Choroid plexus epithelial cell (primary cell): ENCODE results near the gene SNED1.

Source experiments
- DNase-seq: peaks from one replicate; pipeline ENCODE4 v3.0.0-alpha.2; 2010; ENCODE audit warnings: low read depth
- H3K4me3 ChIP-seq: 2 replicates; pipeline ENCODE4 v1.5.1; 2011; ENCODE audit warnings: low read depth, mild to moderate bottlenecking, control low read depth, low read length, moderate library complexity
- CTCF ChIP-seq: conservative IDR thresholded peaks from 2 replicates; pipeline ENCODE4 v1.5.1; 2011; ENCODE audit warnings: low read depth, mild to moderate bottlenecking, control low read depth, inconsistent platforms, low read length, moderate library complexity

The SNED1 gene

GRCh38 chr2:241080405-241081189, 82.2 kb downstream of the SNED1 start:
- DNase-seq, result no peak
- TF ChIP-seq CTCF, result no peak
- no peak overlapping the region for H3K4me3 ChIP-seq

GRCh38 chr2:241081190-241081642, 82.8 kb downstream of the SNED1 start:
- no peak overlapping the region for H3K4me3 ChIP-seq
- DNase-seq, result no peak
- no peak for TF ChIP-seq CTCF

GRCh38 chr2:241081643-241082340, 83.4 kb downstream of the SNED1 start:
- TF ChIP-seq CTCF, result no peak
- H3K4me3 ChIP-seq, result no peak overlapping the region
- DNase-seq, result no peak

GRCh38 chr2:241082341-241083090, 84.1 kb downstream of the SNED1 start:
- H3K4me3 ChIP-seq, result no peak overlapping the region
- no peak for DNase-seq
- TF ChIP-seq CTCF, result no peak

- H3K4me3 ChIP-seq, result no peak overlapping the region
- no peak for DNase-seq
- TF ChIP-seq CTCF, result no peak
These were observed 84.6 kb downstream of the SNED1 start for GRCh38 chr2:241083091-241083415.

GRCh38 chr2:241084856-241085444, 86.5 kb downstream of the SNED1 start:
- no peak for DNase-seq
- H3K4me3 ChIP-seq, result no peak overlapping the region
- no peak for TF ChIP-seq CTCF
